ENCODE data around the gene GLB1L2. TPM values are rescaled to one million over a fixed set of nuclear protein-coding genes. Genes with fewer than 3 reads are reported as not detected.

The GLB1L2 gene
- total RNA-seq, 4 donors from 2014 or later: 4.2 to 21.6 (median 12.4) TPM

GRCh38 chr11:134385774-134386565 is 54.2 kb downstream of the GLB1L2 start:
- Histone ChIP-seq H3K4me1 (no peaks in the 10 kb centered on the region), H3K4me3 (no peak overlapping the region)

GRCh38 chr11:134386945-134387344 is 55.2 kb downstream of the GLB1L2 start:
- DNase-seq: no peak
- no peaks in the 10 kb centered on the region for H3K36me3 ChIP-seq
- no peak overlapping the region for H3K27ac ChIP-seq
- no peak overlapping the region for H3K4me3 ChIP-seq
- no peaks in the 10 kb centered on the region for H3K9me3 ChIP-seq
- TF ChIP-seq POLR2A (IDR thresholded peaks at IDR 0.05) (no peak), CTCF (IDR thresholded peaks at IDR 0.05) (no peak)
- no peaks in the 10 kb centered on the region for H3K4me1 ChIP-seq
- no peaks in the 10 kb centered on the region for H3K27me3 ChIP-seq

More at GRCh38 chr11:134385774-134386565, 54.2 kb downstream of the GLB1L2 start:
- no peak for DNase-seq
- Histone ChIP-seq H3K36me3 (no peaks in the 10 kb centered on the region), H3K27ac (no peak overlapping the region), H3K9me3 (no peaks in the 10 kb centered on the region), H3K27me3 (no peaks in the 10 kb centered on the region)
- TF ChIP-seq POLR2A (IDR thresholded peaks at IDR 0.05) (no peak), CTCF (IDR thresholded peaks at IDR 0.05) (no peak)

- DNase-seq: no peak
- Histone ChIP-seq H3K27me3 (no peaks in the 10 kb centered on the region), H3K36me3 (no peaks in the 10 kb centered on the region), H3K9me3 (no peaks in the 10 kb centered on the region), H3K27ac (no peak overlapping the region), H3K4me1 (no peaks in the 10 kb centered on the region), H3K4me3 (no peak overlapping the region)
- no peak for TF ChIP-seq POLR2A (IDR thresholded peaks at IDR 0.05)
- TF ChIP-seq CTCF (IDR thresholded peaks at IDR 0.05): no peak
These were observed 55.7 kb downstream of the GLB1L2 start for GRCh38 chr11:134387501-134387900.

- no peaks in the 10 kb centered on the region for H3K27me3 ChIP-seq
- H3K36me3 ChIP-seq: no peaks in the 10 kb centered on the region
- no peaks in the 10 kb centered on the region for H3K4me1 ChIP-seq
- no peak for TF ChIP-seq POLR2A (IDR thresholded peaks at IDR 0.05)
- no peak for TF ChIP-seq CTCF (IDR thresholded peaks at IDR 0.05)
- no peak overlapping the region for H3K27ac ChIP-seq
- DNase-seq: no peak
- no peak overlapping the region for H3K4me3 ChIP-seq
- H3K9me3 ChIP-seq: no peaks in the 10 kb centered on the region
These were observed 56.8 kb downstream of the GLB1L2 start for GRCh38 chr11:134388590-134388989.

- Histone ChIP-seq H3K9me3 (no peaks in the 10 kb centered on the region), H3K27me3 (no peaks in the 10 kb centered on the region), H3K4me1 (no peaks in the 10 kb centered on the region), H3K36me3 (no peaks in the 10 kb centered on the region), H3K27ac (no peak overlapping the region), H3K4me3 (no peak overlapping the region)
- DNase-seq: no peak
- TF ChIP-seq CTCF (IDR thresholded peaks at IDR 0.05): no peak
- no peak for TF ChIP-seq POLR2A (IDR thresholded peaks at IDR 0.05)
These were observed 57.8 kb downstream of the GLB1L2 start for GRCh38 chr11:134389464-134390180.

All from Peyer's patch (tissue), 4 donors.